Activated CD8-positive, alpha-beta memory T cell treated with anti-CD3 and anti-CD28 coated beads for 4 hours (primary cell): ENCODE data around the gene ABI1.

Source experiments
- DNase-seq, 2 donors: peaks; one replicate each; pipeline ENCODE4 v3.0.0-alpha.2; 2020; ENCODE audit warnings: low read depth in 2 of 2

The ABI1 gene

GRCh38 chr10:26714415-26715136 lies 146.2 kb downstream of the ABI1 start:
- DNase-seq: no peak

GRCh38 chr10:26711324-26711723 lies 149.4 kb downstream of the ABI1 start:
- DNase-seq: no peak

- no peak for DNase-seq
Measured at GRCh38 chr10:26706936-26707335, 153.8 kb downstream of the ABI1 start.

GRCh38 chr10:26706206-26706605 lies 154.6 kb downstream of the ABI1 start:
- DNase-seq: no peak

GRCh38 chr10:26703974-26704373 lies 156.8 kb downstream of the ABI1 start:
- DNase-seq: no peak

- DNase-seq: no peak
Measured at GRCh38 chr10:26703096-26703495, 157.7 kb downstream of the ABI1 start.

GRCh38 chr10:26700884-26701630 lies 159.7 kb downstream of the ABI1 start:
- no peak for DNase-seq

GRCh38 chr10:26699631-26700030 lies 161.1 kb downstream of the ABI1 start:
- no peak for DNase-seq

GRCh38 chr10:26698909-26699308 lies 161.8 kb downstream of the ABI1 start:
- no peak for DNase-seq

GRCh38 chr10:26697922-26698608 lies 162.7 kb downstream of the ABI1 start:
- DNase-seq: no peak

- peak; percentile 26 to 27 for DNase-seq
Measured at GRCh38 chr10:26697163-26697921, 163.4 kb downstream of the ABI1 start, which contains the start of gene PDSS1. Gene PDSS1, plus strand, starts transcription at chr10:26697701. Its CDS starts 11 bp downstream, at chr10:26697712.

GRCh38 chr10:26696786-26697162 lies 164.0 kb downstream of the ABI1 start:
- no peak for DNase-seq
